T-helper 2 cell (primary cell): ENCODE data around the gene PRMT3.
"Not testable (repeated sequence)": the region's sequence is repeated elsewhere in the genome, so short reads cannot be mapped to it uniquely, and the experiment has no call there.

Experiments
- DNase-seq, 5 experiments: peaks; one replicate each; pipeline versions ENCODE4 v3.0.0 to v3.0.0-alpha.2; 2012 to 2022
- total RNA-seq, 2 donors: gene quantifications; one replicate each; lab custom pipeline; 2026; lab: John Stamatoyannopoulos, UW

The PRMT3 gene
- 15.3 to 21.0 reads per million in 2 donors for total RNA-seq

- peak; percentile 95 to 98 (median 97) for DNase-seq
These were observed at the start of gene PRMT3 for GRCh38 chr11:20387261-20388095. Gene PRMT3 (plus strand): TSS chr11:20387716. CDS start chr11:20387747, 31 bp downstream.

- peak in 1 of 5 experiments; percentile 59 for DNase-seq
These were observed 45.0 kb upstream of the PRMT3 start for GRCh38 chr11:20342347-20343141.

GRCh38 chr11:20351136-20351535 lies 36.4 kb upstream of the PRMT3 start:
- no peak for DNase-seq

GRCh38 chr11:20351751-20352262 lies 35.7 kb upstream of the PRMT3 start:
- no peak for DNase-seq

GRCh38 chr11:20353829-20354434 lies 33.6 kb upstream of the PRMT3 start:
- DNase-seq = no peak

GRCh38 chr11:20355221-20356219 lies 32.0 kb upstream of the PRMT3 start:
- peak in 1 of 5 experiments; percentile 62 for DNase-seq

- no peak for DNase-seq
These were observed 30.4 kb upstream of the PRMT3 start for GRCh38 chr11:20357150-20357549.

GRCh38 chr11:20360650-20361049 lies 26.9 kb upstream of the PRMT3 start:
- peak in 2 of 5 experiments; percentile 24 to 80 for DNase-seq

GRCh38 chr11:20362481-20362880 lies 25.0 kb upstream of the PRMT3 start:
- no peak for DNase-seq

- DNase-seq = no peak
These were observed 24.4 kb upstream of the PRMT3 start for GRCh38 chr11:20363149-20363499.

GRCh38 chr11:20363500-20364340 lies 23.8 kb upstream of the PRMT3 start, which contains the start of gene HTATIP2:
Gene HTATIP2 (plus strand): TSS chr11:20363714. CDS start chr11:20364238, 524 bp downstream.
- DNase-seq = peak; percentile 53 to 84 (median 65)

GRCh38 chr11:20364341-20364792 lies 23.1 kb upstream of the PRMT3 start:
- DNase-seq = no peak

GRCh38 chr11:20365465-20365864 lies 22.1 kb upstream of the PRMT3 start:
- not testable (repeated sequence) for DNase-seq

- DNase-seq = peak in 2 of 5 experiments; percentile 53 to 79
These were observed 20.1 kb upstream of the PRMT3 start for GRCh38 chr11:20367313-20367948.

- DNase-seq = peak in 1 of 5 experiments; percentile 56
These were observed 19.1 kb upstream of the PRMT3 start for GRCh38 chr11:20368438-20368837.

GRCh38 chr11:20369826-20370225 lies 17.7 kb upstream of the PRMT3 start:
- DNase-seq = no peak

GRCh38 chr11:20372081-20372626 lies 15.4 kb upstream of the PRMT3 start:
- DNase-seq = no peak

GRCh38 chr11:20373147-20373546 lies 14.4 kb upstream of the PRMT3 start:
- no peak for DNase-seq

GRCh38 chr11:20373568-20374209 lies 13.8 kb upstream of the PRMT3 start:
- no peak for DNase-seq
